HepG2 (cell line): ENCODE measurements around the gene TAGAP. TPM values are rescaled to one million over a fixed set of nuclear protein-coding genes. Genes with fewer than 3 reads are reported as not detected.

Source experiments
- ATAC-seq: fragments of 200-7000 bp; cut with Tn5 transposase; 3 replicates; pipeline ENCODE4 v1.9.1; 2020; ENCODE audit warnings: mild to moderate bottlenecking, moderate library complexity
- BruUV-seq: library from RNA; stranded (reverse); fragments of 400-500 nt; replicated peaks from 2 replicates; lab custom pipeline; 2021; lab: Mats Ljungman, UMichigan
- CTCF ChIA-PET: fragments of 300-600 bp; formaldehyde crosslinking; extraction: SDS; loops from one replicate; lab custom pipeline; 2021; ENCODE audit warnings: low total read pairs, inconsistent platforms, low intra/inter-chr PET ratio; lab: Yijun Ruan, JAX
- POLR2A ChIA-PET: fragments of 350-600 bp; sonication (Branson Sonifier 250); formaldehyde crosslinking; loops from one replicate; lab custom pipeline; 2020; ENCODE audit warnings: antibody characterized with exemption, inconsistent platforms; lab: Yijun Ruan, JAX
- DNase-seq: peaks from one replicate; pipeline ENCODE4 v3.0.0-alpha.2; 2015; ENCODE audit warnings: low spot score
- FAIRE-seq: peaks from 3 replicates; lab custom pipeline; 2011; peaks lifted over from hg19 to GRCh38; lab: Jason Lieb, UNC
- H2AFZ ChIP-seq: one replicate; pipeline ENCODE4 v1.6.1; 2011; ENCODE audit warnings: low read length, inconsistent platforms
- H3K27ac ChIP-seq: fragments of 300-600 bp; 3 replicates; pipeline ENCODE4 v1.8.0; 2011; ENCODE audit warnings: mixed run types, mild to moderate bottlenecking, mixed read lengths, low read length, inconsistent platforms; ENCODE audit not compliant: insufficient read depth; ENCODE audit errors: extremely low read length
- H3K27me3 ChIP-seq, 2 experiments: fragments of 200-600 bp in 1 of 2; 2 replicates in 1 of 2; 3 replicates in 1 of 2; pipeline versions ENCODE4 v1.6.0 to v1.8.0; 2011; ENCODE audit warnings: low read length in 2 of 2, mild to moderate bottlenecking in 2 of 2, moderate library complexity in 2 of 2, inconsistent platforms in 1 of 2; ENCODE audit not compliant: insufficient read depth in 2 of 2, control insufficient read depth in 1 of 2
- H3K36me3 ChIP-seq, 2 experiments: fragments of 200-600 bp in 1 of 2; replicated peaks in 1 of 2; 2 replicates in 1 of 2; 3 replicates in 1 of 2; pipeline versions ENCODE4 v1.5.1 to v1.8.0; 2011; ENCODE audit warnings: low read length in 2 of 2, inconsistent platforms in 1 of 2; ENCODE audit not compliant: insufficient read depth in 2 of 2, control insufficient read depth in 1 of 2
- H3K4me1 ChIP-seq: 2 replicates; pipeline ENCODE4 v1.5.1; 2012; ENCODE audit warnings: low read length, inconsistent platforms; ENCODE audit not compliant: insufficient read depth
- H3K4me2 ChIP-seq: 2 replicates; pipeline ENCODE4 v1.6.0; 2011; ENCODE audit warnings: low read depth, low read length, inconsistent platforms
- H3K4me3 ChIP-seq, 3 experiments: fragments of 200-600 bp in 1 of 3; sonication (generic), shearing (Covaris generic) in 1 of 3; replicated peaks in 1 of 3; 2 replicates each; pipeline ENCODE4 v1.5.1; 2011 to 2016; ENCODE audit warnings: low read length in 3 of 3, inconsistent platforms in 2 of 3, low read depth in 2 of 3, mild to moderate bottlenecking in 2 of 3, control low read depth in 1 of 3, mixed read lengths in 1 of 3; ENCODE audit not compliant: insufficient read depth in 1 of 3
- H3K79me2 ChIP-seq: one replicate; pipeline ENCODE4 v1.6.1; 2011; ENCODE audit warnings: low read length, inconsistent platforms; ENCODE audit not compliant: insufficient read depth
- H3K9ac ChIP-seq: 2 replicates; pipeline ENCODE4 v1.6.0; 2011; ENCODE audit warnings: mild to moderate bottlenecking, low read depth, low read length, inconsistent platforms; ENCODE audit not compliant: insufficient read depth
- H3K9me3 ChIP-seq: 2 replicates; pipeline ENCODE4 v1.5.1; 2012; ENCODE audit warnings: mild to moderate bottlenecking, low read length
- H4K20me1 ChIP-seq: 2 replicates; pipeline ENCODE4 v1.6.0; 2011; ENCODE audit warnings: inconsistent platforms, mild to moderate bottlenecking, low read length, moderate library complexity; ENCODE audit not compliant: insufficient read depth
- AFF4 ChIP-seq: sonication (generic); formaldehyde crosslinking; IDR thresholded peaks from 2 replicates; pipeline ENCODE4 v1.4.0; 2020; ENCODE audit warnings: missing genetic modification reagents
- ATAD3A ChIP-seq: sonication (generic); formaldehyde crosslinking; IDR thresholded peaks from 2 replicates; pipeline ENCODE4 v1.4.0; 2020; ENCODE audit warnings: missing genetic modification reagents
- FOXP1 ChIP-seq, 2 experiments: fragments of 450-650 bp in 1 of 2; IDR thresholded peaks; 2 replicates each; pipeline ENCODE4 v1.6.1; 2017 to 2018; ENCODE audit warnings: antibody characterized with exemption in 1 of 2
- IRF9 ChIP-seq: sonication (generic); formaldehyde crosslinking; IDR thresholded peaks from 2 replicates; pipeline ENCODE4 v1.8.0; 2022; ENCODE audit warnings: missing genetic modification reagents, mild to moderate bottlenecking, borderline replicate concordance
- KDM4B ChIP-seq: sonication (generic); formaldehyde crosslinking; IDR thresholded peaks from 2 replicates; pipeline ENCODE4 v1.4.0; 2020; ENCODE audit warnings: missing genetic modification reagents
- ZNF674 ChIP-seq: sonication (generic); formaldehyde crosslinking; IDR thresholded peaks from 2 replicates; pipeline ENCODE4 v1.5.0; 2020; ENCODE audit warnings: low read depth, mild to moderate bottlenecking, missing genetic modification reagents
- WGBS: methylation state at CpG from one replicate; pipeline ENCODE4 v1.1.6; 2017; ENCODE audit warnings: low lambda C conversion rate; 5-methylcytosine and 5-hydroxymethylcytosine counted together
- in situ Hi-C: cut with HindIII; loops from 2 replicates; pipeline ENCODE4 v1.10.0; 2017; ENCODE audit warnings: low pct_unique_long_range_greater_than_20kb; ENCODE audit not compliant: extremely low pct_ligation_motif_present
- intact Hi-C: fragments of 100-400 bp; cut with micrococcal nuclease; formaldehyde crosslinking; loops from one replicate; pipeline ENCODE4 v1.10.0; 2022; ENCODE audit not compliant: unreplicated experiment
- polyA plus RNA-seq, 8 experiments: library from polyadenylated mRNA; depleted of rRNA in 3 of 8; stranded (reverse) in 7 of 8; unstranded in 1 of 8; fragments of >200 nt; fragmentation: Illumina TruSeq in 4 of 8; extraction: Trizol in 4 of 8; gene quantifications; 2 replicates each; pipeline versions ENCODE4 v1.2.1 to v1.2.3, GENCODE V29; 2011 to 2016; ENCODE audit warnings: low read depth in 4 of 8, missing spikeins in 1 of 8, mixed read lengths in 1 of 8; ENCODE audit not compliant: insufficient read depth in 1 of 8
- total RNA-seq, 5 experiments: library from RNA; depleted of rRNA; stranded (reverse); fragments of >200 nt; fragmentation: Illumina TruSeq; extraction: Trizol; gene quantifications; 2 replicates each; pipeline ENCODE4 v1.2.3, GENCODE V29; 2016; ENCODE audit warnings: low read depth in 1 of 5

The TAGAP gene
- total and polyA plus RNA-seq, 2 of the 13 experiments (the other 11 are each of a cell fraction or from before 2014, with no cell fraction given) = not detected

- Histone ChIP-seq H2AFZ (no peak overlapping the region), H3K9me3 (no peaks in the 10 kb centered on the region), H3K4me3 (no peak overlapping the region)
- no peak for TF ChIP-seq ATAD3A (CRISPR knock-in tag)
- no peak for TF ChIP-seq KDM4B
- no peak for TF ChIP-seq FOXP1 (IDR thresholded peaks at IDR 0.05)
- TF ChIP-seq FOXP1 (CRISPR knock-in tag; IDR thresholded peaks at IDR 0.05) = no peak
- no peak for TF ChIP-seq IRF9 (CRISPR knock-in tag)
- no peak for TF ChIP-seq ZNF674 (CRISPR knock-in tag)
- TF ChIP-seq AFF4 (CRISPR knock-in tag) = no peak
- TF ChIP-seq, all 625 proteins: peak for 0
- Histone ChIP-seq H4K20me1 (no peaks in the 10 kb centered on the region), H3K79me2 (no peaks in the 10 kb centered on the region), H3K27me3 (no peaks in the 10 kb centered on the region; a peak in 1 of 5 replicates), H3K4me1 (peaks cover 17% of the 10 kb centered on the region), H3K36me3 (no peaks in the 10 kb centered on the region; a peak in 1 of 5 replicates), H3K9ac (no peak overlapping the region), H3K4me2 (no peak overlapping the region), H3K27ac (no peak overlapping the region)
- no TSS peak for BruUV-seq
- ATAC-seq (no peak), DNase-seq (no peak), FAIRE-seq (no peak)
- intact Hi-C loops = no loop called here
- WGBS = 69% methylated on average over 2 of the region's 2 CpGs
- ChIA-PET CTCF (no interaction called here), POLR2A (no interaction called here)
- in situ Hi-C loops = no loop called here
Observed at GRCh38 chr6:158996856-158997255, 47.9 kb downstream of the TAGAP start.
